HG03066 (cell line): Measurements from ENCODE around the gene OPA1.
"Not testable (repeated sequence)": the region's sequence is repeated elsewhere in the genome, so short reads cannot be mapped to it uniquely, and the experiment has no call there.

Experiments
- ATAC-seq: cut with Tn5 transposase; IDR thresholded peaks from one replicate; pipeline ENCODE4 v1.9.1; 2021; ENCODE audit warnings: low read depth; ENCODE audit not compliant: unreplicated experiment

OPA1 gene

DNA sequence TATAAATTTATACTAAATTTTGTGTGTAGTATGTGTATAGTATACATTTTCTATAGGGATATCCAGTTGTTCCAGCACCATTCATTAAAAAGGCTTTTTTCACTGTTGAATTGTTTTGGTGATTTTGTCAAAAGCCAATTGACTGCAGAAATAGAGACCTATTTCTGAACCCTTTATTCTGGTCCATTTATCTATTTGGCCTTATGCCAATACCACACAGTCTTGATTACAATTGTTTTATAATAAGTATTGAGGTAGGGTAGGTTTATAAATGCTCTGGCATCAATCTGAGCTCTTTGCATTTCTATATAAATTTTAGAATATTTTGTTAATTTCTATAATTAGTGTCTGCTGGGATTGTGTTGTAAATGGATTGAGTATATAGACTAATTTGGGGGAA, 6.5 kb upstream of the OPA1 start:
- no peak for ATAC-seq

DNA sequence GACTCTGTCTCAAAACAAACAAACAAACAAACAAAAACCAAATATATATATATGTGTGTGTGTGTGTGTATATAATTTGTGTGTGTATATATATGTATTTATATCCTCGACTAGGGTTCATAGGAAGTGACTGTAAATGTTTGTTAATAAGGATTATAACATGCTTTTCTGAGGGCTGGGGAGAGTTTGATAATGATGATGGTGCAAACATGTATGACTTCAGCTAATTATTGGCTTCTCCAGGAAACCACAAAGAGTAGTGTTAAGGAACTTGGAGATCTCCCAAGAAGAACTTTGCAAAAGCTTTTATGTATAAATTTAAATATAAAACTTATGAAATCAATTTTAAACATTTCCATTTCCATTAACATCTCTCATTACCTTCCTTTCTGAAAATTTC, 3.9 kb upstream of the OPA1 start:
- no peak for ATAC-seq

DNA sequence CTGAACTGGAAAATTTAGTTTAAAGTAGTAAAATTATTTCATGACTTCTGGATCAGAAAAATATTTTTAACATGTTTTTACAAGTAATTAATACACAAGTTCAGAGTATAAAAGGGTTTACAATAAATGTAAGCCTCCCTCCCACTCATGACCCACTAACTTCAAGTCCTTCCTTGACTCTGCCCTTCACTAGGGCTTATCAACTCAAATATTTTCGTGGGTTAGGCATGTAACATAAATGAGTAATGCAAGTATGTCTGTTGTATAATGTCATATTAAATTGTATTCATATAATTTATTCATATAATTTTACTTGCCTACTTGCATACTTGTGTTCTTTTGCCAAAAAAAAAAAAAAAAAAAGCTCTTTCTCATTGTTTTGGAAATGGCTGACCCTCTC, 3.4 kb upstream of the OPA1 start:
- ATAC-seq, result no peak

DNA sequence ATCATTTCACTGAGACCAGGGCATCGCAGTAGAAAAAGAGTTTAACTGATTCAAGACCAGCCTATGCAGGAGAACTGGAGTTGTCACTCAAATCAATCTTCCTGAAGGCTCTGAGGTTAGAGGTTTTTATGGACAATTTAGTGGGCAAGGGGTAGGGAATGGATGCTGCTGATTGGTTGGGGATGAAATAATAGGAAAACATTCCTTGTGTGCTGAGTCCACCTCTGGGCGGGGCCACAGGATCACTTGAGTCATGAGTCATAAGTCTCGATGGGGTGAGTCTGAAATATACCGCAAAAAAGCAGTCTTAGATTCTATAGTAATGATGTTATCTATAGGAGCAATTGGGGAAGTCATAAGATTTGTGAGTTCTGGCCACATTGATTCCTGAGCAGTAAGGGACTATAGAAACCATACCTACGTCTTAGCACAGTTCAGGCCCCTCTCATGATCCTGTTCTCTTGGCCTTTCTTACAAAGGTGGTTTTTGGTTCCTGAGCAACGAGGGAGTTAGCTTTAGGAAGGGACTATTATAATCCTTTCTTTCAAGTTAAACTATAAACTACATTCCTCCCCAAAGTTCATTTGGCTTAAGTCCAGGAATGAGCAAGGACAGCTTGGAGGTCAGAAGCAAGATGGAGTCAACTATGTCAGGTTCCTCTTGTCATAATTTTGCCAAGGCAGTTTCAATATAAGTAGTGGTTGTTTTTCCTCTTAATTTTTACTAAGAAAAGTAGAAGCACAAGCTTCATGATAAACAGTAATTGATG, 2.7 kb upstream of the OPA1 start:
- no peak for ATAC-seq

DNA sequence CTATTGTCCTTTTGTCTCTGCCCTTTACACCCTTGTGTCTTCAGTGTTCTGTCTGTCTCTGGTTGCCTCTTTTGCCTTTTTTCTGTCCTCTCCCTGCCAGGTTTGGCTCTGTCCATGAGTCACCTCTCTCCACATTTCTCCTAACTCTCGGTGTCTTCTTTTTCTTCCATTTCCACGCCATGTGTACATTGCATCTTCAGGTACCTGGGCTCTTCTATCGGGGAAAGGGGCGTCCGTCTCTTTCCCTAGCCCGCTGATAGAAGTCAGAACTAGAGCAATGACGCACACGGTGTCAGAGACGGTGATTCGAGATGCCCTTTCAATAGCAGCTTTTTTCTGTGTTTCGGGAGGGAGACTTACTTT, 641 bp downstream of the OPA1 start:
- peak; percentile 7 for ATAC-seq

DNA sequence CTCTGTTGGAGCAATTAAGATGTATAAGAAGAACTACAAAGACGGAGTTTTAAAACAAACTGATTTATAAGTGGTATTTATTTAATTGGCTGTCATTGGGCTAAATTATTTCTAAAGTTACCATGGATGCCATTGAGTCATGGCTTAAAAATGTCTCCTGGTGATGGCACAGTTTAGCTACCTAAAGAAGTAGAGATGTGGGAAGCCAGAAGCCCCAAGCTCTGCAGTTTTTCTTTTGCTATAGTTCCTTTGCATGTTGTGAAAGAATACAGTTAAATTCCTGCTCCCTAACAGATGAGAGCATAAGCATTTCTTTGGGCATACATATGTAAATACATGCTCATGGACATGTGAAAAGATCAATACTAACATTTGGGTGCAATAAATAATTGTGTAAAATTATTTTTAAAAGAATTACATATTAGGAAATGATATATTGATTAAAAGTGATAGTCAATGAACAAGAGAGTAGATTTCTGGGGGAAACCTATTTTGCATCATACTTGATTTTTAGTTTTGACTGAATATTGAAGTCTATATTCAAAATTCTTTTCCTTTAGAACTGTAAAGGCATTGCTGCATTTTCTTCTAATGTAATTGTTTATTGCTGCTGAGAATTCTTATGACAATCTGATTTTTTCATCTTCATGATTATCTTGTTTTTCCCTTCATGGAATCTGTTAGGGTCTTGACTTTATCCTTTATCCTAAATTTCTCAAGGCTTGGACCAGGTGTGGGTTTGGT, 2.1 kb downstream of the OPA1 start:
- no peak for ATAC-seq

DNA sequence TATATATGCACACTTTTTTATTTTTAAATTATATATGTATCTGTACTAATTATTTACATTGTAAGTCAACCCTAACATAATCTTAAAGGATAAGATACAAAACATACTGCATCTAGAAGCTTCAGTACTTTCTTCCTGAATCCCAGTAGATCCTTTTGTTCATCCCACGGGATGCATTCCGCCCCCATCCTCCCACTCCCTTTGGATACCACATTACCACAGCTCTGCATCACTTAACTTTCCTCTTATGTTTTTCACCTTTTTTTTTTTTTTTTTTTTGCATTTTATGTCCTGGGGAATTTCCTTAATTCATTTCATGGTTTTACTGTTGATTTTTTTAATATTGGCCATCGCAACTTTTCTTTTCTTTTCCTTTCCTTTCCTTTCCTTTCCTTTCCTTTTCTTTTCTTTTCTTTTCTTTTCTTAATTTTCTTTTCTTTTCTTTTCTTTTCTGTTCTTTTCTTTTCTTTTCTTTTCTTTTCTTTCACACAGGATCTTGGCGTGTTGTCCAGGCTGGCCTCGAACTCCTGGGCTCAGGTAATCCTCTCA, 3.0 kb downstream of the OPA1 start:
- ATAC-seq, result no peak

DNA sequence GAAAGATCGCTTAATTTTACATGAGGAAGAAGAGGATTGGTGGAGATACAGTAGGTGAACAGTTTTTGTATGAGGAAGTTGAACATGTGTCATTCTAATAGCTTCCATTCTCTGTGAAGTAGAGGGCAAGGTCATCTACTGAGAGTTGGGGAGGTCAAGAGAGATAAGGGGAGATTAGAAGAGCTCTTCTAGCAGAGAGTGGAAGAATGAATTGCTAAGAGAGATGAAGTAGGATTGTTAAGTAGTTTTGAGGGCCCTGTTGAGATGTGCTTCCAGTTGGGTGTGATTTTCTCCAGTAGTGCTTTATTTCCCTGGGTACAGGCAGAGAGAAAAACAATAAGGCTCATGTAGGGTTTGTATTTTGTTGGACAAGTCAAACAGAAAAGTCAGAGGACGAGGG, 5.2 kb downstream of the OPA1 start:
- ATAC-seq, result no peak

DNA sequence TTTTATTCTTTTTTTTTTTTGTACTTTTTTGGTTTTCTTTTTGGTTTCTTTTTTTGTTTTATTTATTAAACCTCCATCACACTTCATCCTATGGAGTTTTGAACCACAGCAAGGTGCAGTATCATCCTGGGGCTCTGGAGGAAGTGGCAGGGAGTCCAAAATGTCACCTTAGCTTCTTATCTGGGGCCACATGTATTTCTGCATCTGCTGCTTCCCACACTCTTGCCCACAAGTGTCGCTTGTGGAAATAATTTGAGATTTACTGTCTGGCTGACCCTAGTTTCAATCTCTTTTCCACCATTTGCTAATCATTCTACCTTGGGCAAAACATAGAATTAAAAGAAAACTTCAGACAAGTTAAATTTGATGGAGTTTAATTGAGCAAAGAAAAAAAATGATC, 6.4 kb downstream of the OPA1 start:
- ATAC-seq, result no peak

DNA sequence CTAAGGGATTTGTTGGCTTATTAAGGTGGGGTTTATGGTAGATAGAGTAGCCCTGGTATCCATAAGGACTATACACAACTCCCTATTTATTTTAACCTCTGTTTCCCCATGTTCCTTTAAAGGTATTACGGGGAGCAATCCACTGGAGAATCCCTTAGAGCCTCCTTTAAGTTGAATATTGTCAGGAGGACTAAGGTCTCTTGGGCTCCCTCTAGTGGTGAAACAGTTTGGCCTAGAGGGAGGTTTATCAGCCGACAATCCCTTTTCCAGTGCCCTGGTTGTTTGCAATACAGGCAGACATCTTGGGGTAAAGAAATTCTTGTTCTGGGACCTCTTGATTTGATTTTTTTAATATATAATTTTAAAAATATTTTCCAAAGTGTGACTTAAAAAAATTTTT, 12.9 kb downstream of the OPA1 start:
- ATAC-seq, result peak; percentile 70

DNA sequence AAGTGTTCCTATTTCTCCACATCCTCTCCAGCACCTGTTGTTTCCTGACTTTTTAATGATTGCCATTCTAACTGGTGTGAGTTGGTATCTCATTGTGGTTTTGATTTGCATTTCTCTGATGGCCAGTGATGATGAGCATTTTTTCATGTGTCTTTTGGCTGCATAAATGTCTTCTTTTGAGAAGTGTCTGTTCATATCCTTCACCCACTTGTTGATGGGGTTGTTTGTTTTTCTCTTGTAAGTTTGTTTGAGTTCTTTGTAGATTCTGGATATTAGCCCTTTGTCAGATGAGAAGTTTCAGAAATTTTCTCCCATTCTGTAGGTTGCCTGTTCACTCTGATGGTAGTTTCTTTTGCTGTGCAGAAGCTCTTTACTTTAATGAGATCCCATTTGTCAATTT, 13.9 kb downstream of the OPA1 start:
- ATAC-seq, result not testable (repeated sequence)

DNA sequence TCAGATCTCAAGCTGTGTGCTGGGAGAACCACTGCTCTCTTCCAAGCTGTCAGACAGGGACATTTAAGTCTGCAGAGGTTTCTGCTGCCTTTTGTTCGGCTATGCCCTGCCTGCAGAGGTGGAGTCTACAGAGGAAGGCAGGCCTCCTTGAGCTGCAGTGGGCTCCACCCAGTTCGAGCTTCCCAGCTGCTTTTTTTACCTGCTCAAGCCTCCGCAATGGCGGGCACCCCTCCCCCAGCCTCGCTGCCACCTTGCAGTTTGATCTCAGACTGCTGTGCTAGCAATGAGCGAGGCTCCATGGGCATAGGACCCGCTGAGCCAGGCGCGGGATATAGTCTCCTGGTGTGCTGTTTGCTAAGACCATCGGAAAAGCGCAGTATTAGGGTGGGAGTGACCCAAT, 17.5 kb downstream of the OPA1 start:
- not testable (repeated sequence) for ATAC-seq

DNA sequence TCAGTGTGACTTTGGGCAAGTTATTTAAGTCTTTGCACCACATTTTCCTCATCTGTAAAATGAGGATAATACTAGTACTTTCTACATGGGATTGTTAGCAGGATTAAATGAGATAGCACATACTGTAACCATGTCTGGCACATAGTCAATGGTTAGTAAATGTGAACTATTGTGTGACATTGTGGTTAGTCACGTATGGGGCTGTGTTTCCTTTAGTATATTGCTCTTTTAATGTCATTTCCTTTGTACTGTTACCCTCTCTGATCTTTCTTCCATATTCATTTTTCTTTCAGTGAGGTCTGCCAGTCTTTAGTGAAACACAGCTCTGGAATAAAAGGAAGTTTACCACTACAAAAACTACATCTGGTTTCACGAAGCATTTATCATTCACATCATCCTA, 21.4 kb downstream of the OPA1 start:
- no peak for ATAC-seq

DNA sequence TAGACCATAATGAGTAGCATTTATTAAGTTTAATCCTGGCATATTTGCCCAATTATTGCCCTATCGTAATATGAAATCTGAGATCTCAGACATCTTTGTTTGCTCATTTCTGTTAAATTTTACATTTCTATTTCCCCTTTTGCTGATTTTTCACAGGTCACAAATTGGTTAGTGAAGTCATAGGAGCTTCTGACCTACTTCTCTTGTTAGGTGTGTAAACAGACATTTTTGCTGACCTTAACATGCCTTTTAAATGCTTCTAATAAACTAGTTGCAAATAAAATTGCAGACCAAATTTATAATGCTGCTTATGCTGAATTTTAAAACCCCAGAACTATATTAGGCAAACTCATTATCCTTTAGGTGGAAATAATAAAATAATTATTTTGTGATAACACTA, 24.6 kb downstream of the OPA1 start:
- no peak for ATAC-seq

DNA sequence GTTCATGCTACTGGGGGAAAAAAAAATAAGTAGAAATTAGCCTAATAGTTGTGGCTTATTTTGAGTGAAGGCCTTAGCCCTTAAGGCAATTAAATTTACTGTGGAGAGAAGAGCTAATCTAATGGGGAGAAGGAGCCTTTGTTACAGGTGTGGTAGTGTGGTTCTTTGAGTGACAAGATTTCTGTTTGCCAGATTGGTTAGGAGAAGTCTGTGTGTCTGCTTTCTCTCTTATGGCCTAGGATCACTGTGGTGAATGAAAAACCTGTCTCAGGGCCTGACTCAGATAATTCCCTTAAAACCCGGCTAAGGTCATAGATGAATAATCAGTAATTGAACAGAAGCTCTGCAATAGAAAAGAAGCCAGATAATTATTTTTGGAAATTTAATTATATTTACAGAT, 27.0 kb downstream of the OPA1 start:
- ATAC-seq, result peak; percentile 50

DNA sequence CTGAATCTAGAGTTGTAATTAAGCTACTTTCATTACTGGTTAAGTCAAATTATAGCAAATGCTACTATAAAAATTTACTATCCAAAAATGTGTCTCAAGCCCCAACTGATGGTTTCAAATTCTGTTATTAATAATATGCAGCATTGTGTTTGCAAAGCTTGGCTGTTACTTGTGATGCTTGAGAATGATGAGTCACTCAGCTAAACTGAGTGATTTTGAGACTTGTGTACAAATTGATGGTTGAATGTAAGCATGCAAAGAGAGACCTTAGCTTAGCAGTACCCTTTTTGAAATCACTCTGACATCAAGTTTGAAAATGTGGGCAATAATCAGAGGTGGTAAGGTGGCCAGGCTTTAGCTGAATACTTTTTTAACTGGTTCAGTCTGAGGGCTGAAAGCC, 27.6 kb downstream of the OPA1 start:
- peak; percentile 81 for ATAC-seq

DNA sequence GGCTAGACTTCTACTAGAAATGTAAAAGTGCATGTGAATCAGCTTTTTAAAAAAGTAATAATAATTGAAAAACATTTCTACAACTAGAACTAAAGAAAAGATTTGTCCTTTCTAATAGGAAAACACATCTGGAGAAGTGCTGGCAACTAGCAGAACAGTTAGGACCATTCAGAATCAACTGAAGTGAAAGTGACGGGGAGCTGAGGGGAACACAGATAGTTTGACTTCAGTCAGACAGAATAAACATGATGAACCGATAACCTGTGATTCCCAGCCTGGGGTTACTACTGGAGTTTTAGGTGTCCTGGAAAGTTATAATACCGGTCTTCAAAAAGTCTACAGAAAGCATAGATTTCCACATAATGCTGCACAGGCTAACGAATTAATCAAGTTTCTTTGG, 28.1 kb downstream of the OPA1 start:
- ATAC-seq, result no peak

DNA sequence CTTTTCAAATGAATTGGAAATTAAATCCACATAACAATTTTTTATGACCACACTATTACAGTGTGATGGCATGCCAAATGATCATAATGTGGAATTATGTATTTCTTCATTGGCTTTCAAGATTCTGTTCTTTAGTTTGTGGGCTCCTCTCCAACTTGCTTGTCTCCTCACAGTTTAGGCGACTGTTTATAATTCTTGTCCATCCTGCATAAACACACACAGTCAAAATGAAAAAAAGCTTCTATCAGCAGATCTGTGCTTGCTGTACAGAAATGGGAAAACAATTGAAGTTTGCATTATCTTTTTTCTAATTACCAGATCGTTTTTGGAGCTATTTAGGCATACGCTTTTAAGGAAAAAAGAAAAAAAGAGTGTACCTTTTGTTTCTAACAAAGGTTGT, 37.0 kb downstream of the OPA1 start:
- no peak for ATAC-seq

DNA sequence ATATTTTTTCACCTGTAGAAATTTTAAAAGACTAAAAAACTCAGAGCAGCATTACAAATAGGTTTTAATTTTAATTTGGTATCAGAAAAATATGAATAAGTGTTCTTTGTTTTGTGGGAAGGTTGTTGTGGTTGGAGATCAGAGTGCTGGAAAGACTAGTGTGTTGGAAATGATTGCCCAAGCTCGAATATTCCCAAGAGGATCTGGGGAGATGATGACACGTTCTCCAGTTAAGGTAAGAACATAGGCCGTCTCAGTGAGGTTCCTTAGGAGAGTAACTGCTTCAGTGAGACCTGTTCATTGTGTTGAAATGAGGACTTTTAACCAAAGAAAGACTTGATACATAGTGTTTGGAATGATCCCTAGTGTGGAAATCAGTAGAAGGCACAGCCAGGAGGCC, 44.8 kb downstream of the OPA1 start:
- ATAC-seq, result no peak

DNA sequence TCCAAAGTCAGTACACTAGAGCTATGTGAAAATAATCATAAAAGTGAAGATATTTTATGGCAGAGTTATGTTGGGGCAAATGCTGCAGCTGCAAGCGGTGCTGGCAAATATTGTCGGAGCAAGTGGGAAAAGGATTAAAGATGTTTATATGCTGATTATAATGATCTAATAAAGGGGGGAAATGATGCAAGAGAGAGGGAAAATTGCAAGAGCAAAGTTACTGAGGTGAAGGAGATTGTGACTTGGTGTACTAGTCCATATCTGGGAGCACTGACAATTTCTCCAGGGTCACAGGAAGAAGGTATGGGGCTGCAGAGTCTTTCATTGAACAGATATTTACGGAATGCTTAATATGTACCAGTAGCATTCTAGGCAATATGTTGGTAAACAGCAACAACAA, 45.8 kb downstream of the OPA1 start:
- ATAC-seq, result no peak

DNA sequence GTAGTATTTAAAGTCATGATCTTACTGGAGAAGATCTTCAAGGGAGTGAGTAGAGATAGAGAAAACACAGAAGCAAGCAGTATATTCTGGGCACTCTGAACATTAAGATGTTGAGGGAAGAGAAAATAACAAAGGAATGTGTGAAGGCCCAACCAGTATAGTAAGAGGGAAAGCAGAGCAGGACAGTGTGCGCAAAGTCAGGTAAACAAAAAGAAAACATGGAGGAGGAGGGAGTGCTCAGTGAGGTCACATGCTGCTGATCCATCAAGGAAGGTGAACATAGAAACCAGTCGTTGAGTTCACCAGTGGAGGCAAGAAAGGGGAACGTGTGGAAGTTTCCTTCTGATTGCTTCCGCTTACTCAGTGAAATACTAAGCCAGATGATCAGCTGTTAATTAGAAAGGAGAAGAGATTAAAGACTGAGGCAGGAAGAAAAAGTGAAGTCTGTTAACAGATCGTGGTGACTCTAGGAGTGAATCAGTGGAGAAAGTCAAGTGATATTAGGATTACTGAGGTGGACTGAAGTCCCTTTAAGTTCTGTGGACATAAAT, 47.2 kb downstream of the OPA1 start:
- ATAC-seq, result no peak
